ENCODE results near the gene IFNL1. TPM values are rescaled to one million over a fixed set of nuclear protein-coding genes. Genes with fewer than 3 reads are reported as not detected.

Gene IFNL1
- total RNA-seq, 1 donor from 2014 or later = not detected

DNA sequence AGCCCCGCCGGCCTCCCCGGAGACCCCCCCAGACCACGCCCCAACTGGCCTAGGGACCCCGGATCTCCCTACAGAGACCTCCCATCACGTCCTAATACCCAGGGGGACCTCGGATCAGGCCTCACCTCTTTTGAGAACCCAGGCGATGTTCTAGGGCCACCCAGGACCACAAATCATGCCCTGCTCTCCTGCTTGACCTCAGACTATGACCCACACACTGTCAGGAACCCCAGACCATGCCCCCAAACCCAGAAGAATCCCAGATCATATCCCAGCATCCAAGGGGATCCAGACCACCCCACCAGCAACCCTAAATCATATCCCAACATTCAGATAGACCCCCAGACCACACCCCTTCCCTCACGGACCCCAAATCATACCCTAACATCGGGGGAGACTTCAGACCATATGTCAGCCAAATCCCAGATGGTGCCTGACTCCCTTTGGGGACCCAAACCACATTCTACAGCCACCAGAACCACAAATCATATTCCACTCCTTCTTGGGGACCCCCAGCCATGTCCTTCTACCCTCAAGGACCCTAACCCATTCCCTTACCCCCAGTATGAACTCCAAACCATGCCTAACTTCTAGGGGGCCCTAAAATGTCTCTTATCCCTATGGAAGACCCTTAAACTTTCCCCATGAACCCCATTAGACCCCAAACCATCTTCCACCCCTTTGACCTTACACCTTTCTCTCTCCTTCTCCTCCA, 25.1 kb downstream of the IFNL1 start:
- Mint-ChIP-seq H3K4me3 (ENCODE audit: unreplicated experiment) (peak overlapping the region; percentile 88), H3K9me3 (ENCODE audit: unreplicated experiment) (no peaks in the 10 kb centered on the region), H3K4me1 (ENCODE audit: unreplicated experiment) (peaks cover 12% of the 10 kb centered on the region), H3K36me3 (ENCODE audit: low read depth, unreplicated experiment) (peaks cover 12% of the 10 kb centered on the region), H3K27me3 (ENCODE audit: unreplicated experiment) (peaks cover 23% of the 10 kb centered on the region), H3K27ac (ENCODE audit: unreplicated experiment) (no peak overlapping the region)
- TF ChIP-seq, protein P1, sequence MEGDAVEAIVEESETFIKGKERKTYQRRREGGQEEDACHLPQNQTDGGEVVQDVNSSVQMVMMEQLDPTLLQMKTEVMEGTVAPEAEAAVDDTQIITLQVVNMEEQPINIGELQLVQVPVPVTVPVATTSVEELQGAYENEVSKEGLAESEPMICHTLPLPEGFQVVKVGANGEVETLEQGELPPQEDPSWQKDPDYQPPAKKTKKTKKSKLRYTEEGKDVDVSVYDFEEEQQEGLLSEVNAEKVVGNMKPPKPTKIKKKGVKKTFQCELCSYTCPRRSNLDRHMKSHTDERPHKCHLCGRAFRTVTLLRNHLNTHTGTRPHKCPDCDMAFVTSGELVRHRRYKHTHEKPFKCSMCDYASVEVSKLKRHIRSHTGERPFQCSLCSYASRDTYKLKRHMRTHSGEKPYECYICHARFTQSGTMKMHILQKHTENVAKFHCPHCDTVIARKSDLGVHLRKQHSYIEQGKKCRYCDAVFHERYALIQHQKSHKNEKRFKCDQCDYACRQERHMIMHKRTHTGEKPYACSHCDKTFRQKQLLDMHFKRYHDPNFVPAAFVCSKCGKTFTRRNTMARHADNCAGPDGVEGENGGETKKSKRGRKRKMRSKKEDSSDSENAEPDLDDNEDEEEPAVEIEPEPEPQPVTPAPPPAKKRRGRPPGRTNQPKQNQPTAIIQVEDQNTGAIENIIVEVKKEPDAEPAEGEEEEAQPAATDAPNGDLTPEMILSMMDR (IDR thresholded peaks at IDR 0.05; ENCODE audit: unreplicated experiment) = no peak
- DNase-seq (ENCODE audit: low spot score) = no peak

DNA sequence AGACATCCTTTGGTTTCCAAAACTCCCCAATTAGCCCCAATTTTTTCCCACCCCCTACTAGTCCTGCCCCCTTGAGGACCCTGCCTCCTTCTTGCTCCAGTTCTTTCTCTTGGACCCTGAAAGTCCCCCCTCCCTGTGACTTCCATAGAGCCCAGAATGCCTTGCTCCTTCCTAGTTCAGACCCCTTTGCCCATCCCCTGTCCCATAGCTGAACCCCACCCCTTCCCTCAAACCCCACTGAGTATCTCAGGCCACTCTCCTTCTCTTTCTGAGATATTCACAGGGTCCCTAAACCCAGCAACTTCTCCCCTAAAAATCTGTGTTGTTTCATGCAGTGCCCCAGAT, 25.6 kb downstream of the IFNL1 start:
- Mint-ChIP-seq H3K27me3 (ENCODE audit: unreplicated experiment) (peaks cover 23% of the 10 kb centered on the region), H3K4me3 (ENCODE audit: unreplicated experiment) (no peak overlapping the region), H3K9me3 (ENCODE audit: unreplicated experiment) (no peaks in the 10 kb centered on the region), H3K36me3 (ENCODE audit: low read depth, unreplicated experiment) (peaks cover 12% of the 10 kb centered on the region), H3K4me1 (ENCODE audit: unreplicated experiment) (peaks cover 12% of the 10 kb centered on the region), H3K27ac (ENCODE audit: unreplicated experiment) (no peak overlapping the region)
- TF ChIP-seq, protein P1 (IDR thresholded peaks at IDR 0.05; ENCODE audit: unreplicated experiment) = no peak
- no peak for DNase-seq (ENCODE audit: low spot score)

DNA sequence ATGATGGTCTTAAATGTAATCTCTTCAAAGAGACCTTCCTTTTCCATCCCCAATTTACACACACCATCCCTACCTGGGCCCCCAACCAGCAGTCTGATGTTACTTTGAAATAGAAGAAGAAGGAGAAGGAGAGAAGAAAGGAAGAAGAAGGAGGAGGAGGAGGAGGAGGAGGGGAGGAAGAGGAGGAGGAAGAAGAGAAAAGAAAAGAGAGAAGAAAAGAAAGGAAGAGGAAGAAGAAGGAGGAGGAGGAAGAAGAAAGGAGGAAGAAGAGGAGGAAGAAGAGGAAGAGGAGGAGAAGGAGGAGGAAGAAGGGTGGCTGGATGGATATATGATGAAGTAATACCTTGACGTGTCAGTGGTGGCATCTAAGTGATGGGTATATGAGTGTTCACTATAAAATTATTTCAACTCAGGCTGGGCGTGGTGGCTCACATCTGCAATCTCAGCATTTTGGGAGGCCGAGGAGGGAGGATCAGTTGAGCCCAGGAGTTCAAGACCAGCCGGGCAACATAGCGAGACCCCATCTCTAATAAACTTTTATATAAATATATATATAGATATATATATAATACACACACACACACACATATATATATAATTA, 28.1 kb downstream of the IFNL1 start:
- H3K27ac Mint-ChIP-seq (ENCODE audit: unreplicated experiment) = no peak overlapping the region
- TF ChIP-seq, protein P1 (IDR thresholded peaks at IDR 0.05; ENCODE audit: unreplicated experiment) = no peak
- H3K36me3 Mint-ChIP-seq (ENCODE audit: low read depth, unreplicated experiment) = peaks cover 9% of the 10 kb centered on the region
- no peak for DNase-seq (ENCODE audit: low spot score)
- no peak overlapping the region for H3K4me3 Mint-ChIP-seq (ENCODE audit: unreplicated experiment)
- H3K27me3 Mint-ChIP-seq (ENCODE audit: unreplicated experiment) = peaks cover 20% of the 10 kb centered on the region
- H3K4me1 Mint-ChIP-seq (ENCODE audit: unreplicated experiment) = peaks cover 13% of the 10 kb centered on the region
- no peaks in the 10 kb centered on the region for H3K9me3 Mint-ChIP-seq (ENCODE audit: unreplicated experiment)

DNA sequence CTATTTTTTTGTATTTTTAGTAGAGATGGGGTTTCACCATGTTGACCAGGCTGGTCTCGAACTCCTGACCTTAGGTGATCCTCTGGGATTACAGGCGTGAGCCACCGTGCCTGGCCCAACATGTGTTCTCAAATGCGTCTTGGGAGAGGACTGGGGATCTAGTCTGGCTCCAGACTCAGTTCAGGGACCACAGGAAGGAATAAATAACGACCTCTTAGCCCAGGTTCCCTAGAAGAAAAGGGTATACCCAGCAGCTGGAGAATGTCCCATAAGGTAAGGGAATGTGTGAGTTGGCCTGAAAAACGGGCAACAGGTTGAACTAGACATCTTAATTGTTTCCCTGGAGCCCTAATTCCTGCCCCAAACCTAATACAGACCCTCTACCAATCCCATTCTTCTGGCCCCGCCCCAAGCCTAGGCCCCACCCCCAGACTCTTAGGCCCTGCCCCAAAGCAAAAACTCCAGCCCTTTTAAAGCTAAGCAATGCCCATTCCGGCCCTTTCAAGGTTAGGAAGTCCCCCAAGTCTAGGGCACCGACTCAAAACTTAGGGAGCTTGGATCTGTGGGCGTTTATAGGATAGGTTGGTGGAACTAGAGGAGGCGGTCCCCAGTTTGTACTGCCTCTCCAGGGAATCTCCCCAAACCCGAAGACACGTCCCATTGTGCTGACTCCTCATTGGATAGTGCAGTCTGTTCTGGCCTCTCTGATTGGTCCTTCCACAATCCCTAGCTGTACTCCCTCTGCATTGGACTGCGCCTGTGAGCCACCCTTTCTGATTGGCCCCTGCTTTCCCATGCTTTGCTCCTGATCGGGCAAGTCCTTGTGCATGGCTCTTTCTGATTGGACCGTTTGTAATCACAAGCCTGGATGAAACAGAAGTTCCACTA, 29.8 kb downstream of the IFNL1 start:
- Mint-ChIP-seq H3K9me3 (ENCODE audit: unreplicated experiment) (no peaks in the 10 kb centered on the region), H3K36me3 (ENCODE audit: low read depth, unreplicated experiment) (peaks cover 7% of the 10 kb centered on the region), H3K4me1 (ENCODE audit: unreplicated experiment) (peaks cover 11% of the 10 kb centered on the region), H3K4me3 (ENCODE audit: unreplicated experiment) (no peak overlapping the region), H3K27ac (ENCODE audit: unreplicated experiment) (no peak overlapping the region), H3K27me3 (ENCODE audit: unreplicated experiment) (peaks cover 13% of the 10 kb centered on the region)
- TF ChIP-seq, protein P1 (IDR thresholded peaks at IDR 0.05; ENCODE audit: unreplicated experiment) = no peak
- no peak for DNase-seq (ENCODE audit: low spot score)

Measured in endothelial cell (in vitro differentiated cells).